ENCODE data around the gene CDK13.

GRCh38 chr7:40001649-40002048, 51.6 kb downstream of the CDK13 start:
- TF ChIP-seq TAF1 (IDR thresholded peaks at IDR 0.05; ENCODE audit: low read depth) (no peak), CREB1 (IDR thresholded peaks at IDR 0.05; ENCODE audit: low read depth) (no peak), EP300 (IDR thresholded peaks at IDR 0.05; ENCODE audit: borderline replicate concordance) (no peak), CEBPB (IDR thresholded peaks at IDR 0.05) (no peak), ZBTB7A (IDR thresholded peaks at IDR 0.05; ENCODE audit: low read depth) (no peak), EGR1 (IDR thresholded peaks at IDR 0.05) (no peak), YY1 (IDR thresholded peaks at IDR 0.05; ENCODE audit: low read depth) (no peak), RAD21 (IDR thresholded peaks at IDR 0.05; ENCODE audit: low read depth) (no peak), NFIC (IDR thresholded peaks at IDR 0.05) (no peak)
- TF ChIP-seq, protein P1, sequence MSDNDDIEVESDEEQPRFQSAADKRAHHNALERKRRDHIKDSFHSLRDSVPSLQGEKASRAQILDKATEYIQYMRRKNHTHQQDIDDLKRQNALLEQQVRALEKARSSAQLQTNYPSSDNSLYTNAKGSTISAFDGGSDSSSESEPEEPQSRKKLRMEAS (IDR thresholded peaks at IDR 0.05): no peak
- TF ChIP-seq, protein P2, sequence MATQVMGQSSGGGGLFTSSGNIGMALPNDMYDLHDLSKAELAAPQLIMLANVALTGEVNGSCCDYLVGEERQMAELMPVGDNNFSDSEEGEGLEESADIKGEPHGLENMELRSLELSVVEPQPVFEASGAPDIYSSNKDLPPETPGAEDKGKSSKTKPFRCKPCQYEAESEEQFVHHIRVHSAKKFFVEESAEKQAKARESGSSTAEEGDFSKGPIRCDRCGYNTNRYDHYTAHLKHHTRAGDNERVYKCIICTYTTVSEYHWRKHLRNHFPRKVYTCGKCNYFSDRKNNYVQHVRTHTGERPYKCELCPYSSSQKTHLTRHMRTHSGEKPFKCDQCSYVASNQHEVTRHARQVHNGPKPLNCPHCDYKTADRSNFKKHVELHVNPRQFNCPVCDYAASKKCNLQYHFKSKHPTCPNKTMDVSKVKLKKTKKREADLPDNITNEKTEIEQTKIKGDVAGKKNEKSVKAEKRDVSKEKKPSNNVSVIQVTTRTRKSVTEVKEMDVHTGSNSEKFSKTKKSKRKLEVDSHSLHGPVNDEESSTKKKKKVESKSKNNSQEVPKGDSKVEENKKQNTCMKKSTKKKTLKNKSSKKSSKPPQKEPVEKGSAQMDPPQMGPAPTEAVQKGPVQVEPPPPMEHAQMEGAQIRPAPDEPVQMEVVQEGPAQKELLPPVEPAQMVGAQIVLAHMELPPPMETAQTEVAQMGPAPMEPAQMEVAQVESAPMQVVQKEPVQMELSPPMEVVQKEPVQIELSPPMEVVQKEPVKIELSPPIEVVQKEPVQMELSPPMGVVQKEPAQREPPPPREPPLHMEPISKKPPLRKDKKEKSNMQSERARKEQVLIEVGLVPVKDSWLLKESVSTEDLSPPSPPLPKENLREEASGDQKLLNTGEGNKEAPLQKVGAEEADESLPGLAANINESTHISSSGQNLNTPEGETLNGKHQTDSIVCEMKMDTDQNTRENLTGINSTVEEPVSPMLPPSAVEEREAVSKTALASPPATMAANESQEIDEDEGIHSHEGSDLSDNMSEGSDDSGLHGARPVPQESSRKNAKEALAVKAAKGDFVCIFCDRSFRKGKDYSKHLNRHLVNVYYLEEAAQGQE (IDR thresholded peaks at IDR 0.05; ENCODE audit: low read depth): no peak

Data from Ishikawa (cell line).